ENCODE data around the gene MYO16.

The MYO16 gene

GRCh38 chr13:109140479-109141349 is 511.3 kb downstream of the MYO16 start:
- Histone ChIP-seq H3F3A (ENCODE audit: insufficient read depth) (no peaks in the 10 kb centered on the region), H3K27ac (ENCODE audit: low read depth, low read length) (no peak overlapping the region), H3K9me3 (ENCODE audit: insufficient read depth, low read length) (no peaks in the 10 kb centered on the region), H3K4me2 (ENCODE audit: low read depth, low read length, poor library complexity, severe bottlenecking) (no peak overlapping the region), H3K36me3 (ENCODE audit: low read length) (no peaks in the 10 kb centered on the region), H2AFZ (ENCODE audit: low read depth, low read length, severe bottlenecking) (no peak overlapping the region), H3K9ac (ENCODE audit: low read length) (no peak overlapping the region), H4K20me1 (ENCODE audit: low read depth, low read length) (no peaks in the 10 kb centered on the region), H3K27me3 (ENCODE audit: low read length) (no peaks in the 10 kb centered on the region; the same call in 1 of the 2 replicates), H3K9me2 (replicated peaks; ENCODE audit: insufficient read depth, low read length) (no peaks in the 10 kb centered on the region), H3K79me2 (ENCODE audit: insufficient read depth, low read length) (no peaks in the 10 kb centered on the region), H3K4me3 (ENCODE audit: insufficient read depth, low read length, poor library complexity, severe bottlenecking) (no peak overlapping the region)
- TF ChIP-seq EZH2phosphoT487 (conservative IDR thresholded peaks at IDR 0.05; ENCODE audit: low read length) (no peak), CTCF (IDR thresholded peaks at IDR 0.05; ENCODE audit: insufficient read depth, low read length, poor library complexity, severe bottlenecking) (no peak)

- H3K27me3 ChIP-seq (ENCODE audit: low read length) = no peaks in the 10 kb centered on the region; the same call in 1 of the 2 replicates
- H2AFZ ChIP-seq (ENCODE audit: low read depth, low read length, severe bottlenecking) = no peak overlapping the region
- no peak overlapping the region for H3K9ac ChIP-seq (ENCODE audit: low read length)
- no peak for TF ChIP-seq EZH2phosphoT487 (conservative IDR thresholded peaks at IDR 0.05; ENCODE audit: low read length)
- TF ChIP-seq CTCF (IDR thresholded peaks at IDR 0.05; ENCODE audit: insufficient read depth, low read length, poor library complexity, severe bottlenecking) = no peak
- no peaks in the 10 kb centered on the region for H3K9me3 ChIP-seq (ENCODE audit: insufficient read depth, low read length)
- no peaks in the 10 kb centered on the region for H3F3A ChIP-seq (ENCODE audit: insufficient read depth)
- H3K79me2 ChIP-seq (ENCODE audit: insufficient read depth, low read length) = no peaks in the 10 kb centered on the region
- H3K36me3 ChIP-seq (ENCODE audit: low read length) = no peaks in the 10 kb centered on the region
- no peaks in the 10 kb centered on the region for H3K9me2 ChIP-seq (replicated peaks; ENCODE audit: insufficient read depth, low read length)
- no peak overlapping the region for H3K27ac ChIP-seq (ENCODE audit: low read depth, low read length)
- no peak overlapping the region for H3K4me3 ChIP-seq (ENCODE audit: insufficient read depth, low read length, poor library complexity, severe bottlenecking)
- H3K4me2 ChIP-seq (ENCODE audit: low read depth, low read length, poor library complexity, severe bottlenecking) = no peak overlapping the region
- H4K20me1 ChIP-seq (ENCODE audit: low read depth, low read length) = no peaks in the 10 kb centered on the region
These were observed 512.3 kb downstream of the MYO16 start for GRCh38 chr13:109141706-109142105.

- no peak overlapping the region for H2AFZ ChIP-seq (ENCODE audit: low read depth, low read length, severe bottlenecking)
- H3K9me3 ChIP-seq (ENCODE audit: insufficient read depth, low read length) = no peaks in the 10 kb centered on the region
- no peaks in the 10 kb centered on the region for H3K27me3 ChIP-seq (ENCODE audit: low read length)
- H3K4me3 ChIP-seq (ENCODE audit: insufficient read depth, low read length, poor library complexity, severe bottlenecking) = no peak overlapping the region
- TF ChIP-seq CTCF (IDR thresholded peaks at IDR 0.05; ENCODE audit: insufficient read depth, low read length, poor library complexity, severe bottlenecking) = no peak
- TF ChIP-seq EZH2phosphoT487 (conservative IDR thresholded peaks at IDR 0.05; ENCODE audit: low read length) = no peak
- H3K9ac ChIP-seq (ENCODE audit: low read length) = no peak overlapping the region
- H3K79me2 ChIP-seq (ENCODE audit: insufficient read depth, low read length) = no peaks in the 10 kb centered on the region
- no peaks in the 10 kb centered on the region for H3K36me3 ChIP-seq (ENCODE audit: low read length)
- H3K27ac ChIP-seq (ENCODE audit: low read depth, low read length) = no peak overlapping the region
- H3F3A ChIP-seq (ENCODE audit: insufficient read depth) = no peaks in the 10 kb centered on the region
- no peaks in the 10 kb centered on the region for H3K9me2 ChIP-seq (replicated peaks; ENCODE audit: insufficient read depth, low read length)
- no peaks in the 10 kb centered on the region for H4K20me1 ChIP-seq (ENCODE audit: low read depth, low read length)
- no peak overlapping the region for H3K4me2 ChIP-seq (ENCODE audit: low read depth, low read length, poor library complexity, severe bottlenecking)
These were observed 515.5 kb downstream of the MYO16 start for GRCh38 chr13:109144693-109145437.
